ENCODE results near the gene ROBO3.

Gene ROBO3

GRCh38 chr11:124915541-124916369, 50.5 kb downstream of the ROBO3 start:
- H3K36me3 Mint-ChIP-seq: no peaks in the 10 kb centered on the region
- peaks cover 61% of the 10 kb centered on the region for H3K27me3 Mint-ChIP-seq
- peaks cover 6% of the 10 kb centered on the region for H3K9me3 Mint-ChIP-seq
- H3K4me3 Mint-ChIP-seq: no peak overlapping the region
- no peaks in the 10 kb centered on the region for H3K4me1 Mint-ChIP-seq
- no peak for ATAC-seq
- no peak overlapping the region for H3K27ac Mint-ChIP-seq

GRCh38 chr11:124916370-124916710, 51.1 kb downstream of the ROBO3 start:
- peaks cover 60% of the 10 kb centered on the region for H3K27me3 Mint-ChIP-seq
- H3K9me3 Mint-ChIP-seq: peaks cover 6% of the 10 kb centered on the region
- no peak for ATAC-seq
- no peaks in the 10 kb centered on the region for H3K36me3 Mint-ChIP-seq
- H3K27ac Mint-ChIP-seq: no peak overlapping the region
- no peak overlapping the region for H3K4me3 Mint-ChIP-seq
- H3K4me1 Mint-ChIP-seq: no peaks in the 10 kb centered on the region

GRCh38 chr11:124917115-124917637, 51.9 kb downstream of the ROBO3 start:
- H3K36me3 Mint-ChIP-seq: no peaks in the 10 kb centered on the region
- H3K4me1 Mint-ChIP-seq: no peaks in the 10 kb centered on the region
- ATAC-seq: no peak
- H3K27ac Mint-ChIP-seq: no peak overlapping the region
- H3K4me3 Mint-ChIP-seq: no peak overlapping the region
- H3K9me3 Mint-ChIP-seq: no peaks in the 10 kb centered on the region
- peaks cover 55% of the 10 kb centered on the region for H3K27me3 Mint-ChIP-seq

GRCh38 chr11:124918950-124919349, 53.7 kb downstream of the ROBO3 start, which contains the start of gene HEPN1:
HEPN1 (plus strand) TSS chr11:124919250.
- no peaks in the 10 kb centered on the region for H3K4me1 Mint-ChIP-seq
- H3K4me3 Mint-ChIP-seq: no peak within 1 kb of the TSS
- peaks cover 64% of the 10 kb centered on the region for H3K27me3 Mint-ChIP-seq
- no peaks in the 10 kb centered on the region for H3K36me3 Mint-ChIP-seq
- ATAC-seq: no peak
- H3K27ac Mint-ChIP-seq: no peak within 1 kb of the TSS
- no peaks in the 10 kb centered on the region for H3K9me3 Mint-ChIP-seq

- no peak for ATAC-seq
- Mint-ChIP-seq H3K4me1 (no peaks in the 10 kb centered on the region), H3K27me3 (peaks cover 64% of the 10 kb centered on the region), H3K4me3 (no peak overlapping the region), H3K27ac (no peak overlapping the region), H3K9me3 (no peaks in the 10 kb centered on the region), H3K36me3 (no peaks in the 10 kb centered on the region)
These were observed 54.7 kb downstream of the ROBO3 start for GRCh38 chr11:124919898-124920297.

GRCh38 chr11:124920356-124920755, 55.1 kb downstream of the ROBO3 start:
- H3K27ac Mint-ChIP-seq: no peak overlapping the region
- no peaks in the 10 kb centered on the region for H3K9me3 Mint-ChIP-seq
- H3K4me3 Mint-ChIP-seq: no peak overlapping the region

GRCh38 chr11:124920870-124921609, 55.8 kb downstream of the ROBO3 start:
- Mint-ChIP-seq H3K4me1 (no peaks in the 10 kb centered on the region), H3K27me3 (peaks cover 55% of the 10 kb centered on the region), H3K4me3 (no peak overlapping the region), H3K36me3 (no peaks in the 10 kb centered on the region), H3K9me3 (no peaks in the 10 kb centered on the region), H3K27ac (no peak overlapping the region)
- peak; percentile 70 for ATAC-seq

More at GRCh38 chr11:124920356-124920755, 55.1 kb downstream of the ROBO3 start:
- Mint-ChIP-seq H3K27me3 (peaks cover 62% of the 10 kb centered on the region), H3K4me1 (no peaks in the 10 kb centered on the region), H3K36me3 (no peaks in the 10 kb centered on the region)
- no peak for ATAC-seq

GRCh38 chr11:124922831-124923230, 57.6 kb downstream of the ROBO3 start:
- Mint-ChIP-seq H3K4me1 (no peaks in the 10 kb centered on the region), H3K36me3 (no peaks in the 10 kb centered on the region), H3K4me3 (no peak overlapping the region), H3K27ac (no peak overlapping the region), H3K9me3 (no peaks in the 10 kb centered on the region), H3K27me3 (peaks cover 37% of the 10 kb centered on the region)
- ATAC-seq: no peak

GRCh38 chr11:124923296-124923695, 58.1 kb downstream of the ROBO3 start:
- H3K27me3 Mint-ChIP-seq: peaks cover 32% of the 10 kb centered on the region
- H3K27ac Mint-ChIP-seq: no peak overlapping the region
- H3K9me3 Mint-ChIP-seq: no peaks in the 10 kb centered on the region
- H3K4me1 Mint-ChIP-seq: no peaks in the 10 kb centered on the region
- H3K4me3 Mint-ChIP-seq: no peak overlapping the region
- ATAC-seq: no peak
- H3K36me3 Mint-ChIP-seq: no peaks in the 10 kb centered on the region

- Mint-ChIP-seq H3K4me1 (peaks cover 5% of the 10 kb centered on the region), H3K36me3 (no peaks in the 10 kb centered on the region), H3K27me3 (no peaks in the 10 kb centered on the region), H3K27ac (no peak overlapping the region), H3K9me3 (no peaks in the 10 kb centered on the region), H3K4me3 (no peak overlapping the region)
- no peak for ATAC-seq
These were observed 63.9 kb downstream of the ROBO3 start for GRCh38 chr11:124928942-124929665.

- no peaks in the 10 kb centered on the region for H3K9me3 Mint-ChIP-seq
- H3K4me3 Mint-ChIP-seq: no peak overlapping the region
- no peak overlapping the region for H3K27ac Mint-ChIP-seq
- H3K4me1 Mint-ChIP-seq: peaks cover 5% of the 10 kb centered on the region
- H3K27me3 Mint-ChIP-seq: no peaks in the 10 kb centered on the region
- ATAC-seq: peak; percentile 36
- no peaks in the 10 kb centered on the region for H3K36me3 Mint-ChIP-seq
These were observed 65.6 kb downstream of the ROBO3 start for GRCh38 chr11:124930799-124931198.
